ENCODE results near the gene SEMA3G. TPM values are rescaled to one million over a fixed set of nuclear protein-coding genes. Genes with fewer than 3 reads are reported as not detected.

The SEMA3G gene
- total and polyA plus RNA-seq, 2 donors from 2014 or later = 25.7 to 28.2 TPM

- peak in 1 of 5 donors; percentile 39 for DNase-seq
- no peak overlapping the region for H3K4me3 ChIP-seq (ENCODE audit: low read length in 3 of 3)
These were observed 4.7 kb downstream of the SEMA3G start for GRCh38 chr3:52440249-52440551.

GRCh38 chr3:52439426-52440248, 5.3 kb downstream of the SEMA3G start:
- peak in 1 of 5 donors; percentile 55 for DNase-seq
- TF ChIP-seq CTCF (IDR thresholded peaks at IDR 0.05; ENCODE audit: borderline replicate concordance, extremely low read depth, insufficient read depth) = no peak
- H3K4me3 ChIP-seq (ENCODE audit: low read length in 3 of 3) = no peak overlapping the region

More at GRCh38 chr3:52440249-52440551, 4.7 kb downstream of the SEMA3G start:
- H3K4me1 ChIP-seq (ENCODE audit: control insufficient read depth in 2 of 3, insufficient read depth in 2 of 3, low read depth in 1 of 3, low read length in 3 of 3) = peaks cover 0 to 9% (median 0%) of the 10 kb centered on the region in 3 donors
- no peak for FAIRE-seq
- H3K27ac ChIP-seq (ENCODE audit: low read depth in 2 of 2, low read length in 2 of 2) = no peak overlapping the region
- no peak overlapping the region for H3K9ac ChIP-seq (ENCODE audit: low read length in 3 of 3)
- TF ChIP-seq CTCF (IDR thresholded peaks at IDR 0.05; ENCODE audit: borderline replicate concordance, extremely low read depth, insufficient read depth) = no peak
- no peaks in the 10 kb centered on the region for H3K9me3 ChIP-seq (ENCODE audit: control insufficient read depth in 2 of 3, insufficient read depth in 1 of 3, low read length in 3 of 3)
- no peaks in the 10 kb centered on the region for H3K27me3 ChIP-seq (ENCODE audit: control insufficient read depth, insufficient read depth, low read length)
- intact Hi-C loops (cut with DNase I) = no loop called here
- no peaks in the 10 kb centered on the region for H3K36me3 ChIP-seq (ENCODE audit: control insufficient read depth in 2 of 3, insufficient read depth in 3 of 3, low read length in 3 of 3)

GRCh38 chr3:52438579-52439425, 6.1 kb downstream of the SEMA3G start:
- intact Hi-C loops (cut with DNase I) = no loop called here
- H3K36me3 ChIP-seq (ENCODE audit: control insufficient read depth in 2 of 3, insufficient read depth in 3 of 3, low read length in 3 of 3) = no peaks in the 10 kb centered on the region
- no peak overlapping the region for H3K27ac ChIP-seq (ENCODE audit: low read depth in 2 of 2, low read length in 2 of 2)
- no peak for FAIRE-seq
- H3K4me1 ChIP-seq (ENCODE audit: control insufficient read depth in 2 of 3, insufficient read depth in 2 of 3, low read depth in 1 of 3, low read length in 3 of 3) = no peaks in the 10 kb centered on the region
- no peaks in the 10 kb centered on the region for H3K27me3 ChIP-seq (ENCODE audit: control insufficient read depth, insufficient read depth, low read length)
- no peak for TF ChIP-seq CTCF (IDR thresholded peaks at IDR 0.05; ENCODE audit: borderline replicate concordance, extremely low read depth, insufficient read depth)
- H3K9me3 ChIP-seq (ENCODE audit: control insufficient read depth in 2 of 3, insufficient read depth in 1 of 3, low read length in 3 of 3) = no peaks in the 10 kb centered on the region
- H3K4me3 ChIP-seq (ENCODE audit: low read length in 3 of 3) = no peak overlapping the region
- no peak overlapping the region for H3K9ac ChIP-seq (ENCODE audit: low read length in 3 of 3)
- DNase-seq = no peak

More at GRCh38 chr3:52439426-52440248, 5.3 kb downstream of the SEMA3G start:
- H3K36me3 ChIP-seq (ENCODE audit: control insufficient read depth in 2 of 3, insufficient read depth in 3 of 3, low read length in 3 of 3) = no peaks in the 10 kb centered on the region
- H3K4me1 ChIP-seq (ENCODE audit: control insufficient read depth in 2 of 3, insufficient read depth in 2 of 3, low read depth in 1 of 3, low read length in 3 of 3) = peaks cover 0 to 4% (median 0%) of the 10 kb centered on the region in 3 donors
- no peak for FAIRE-seq
- H3K27ac ChIP-seq (ENCODE audit: low read depth in 2 of 2, low read length in 2 of 2) = no peak overlapping the region
- intact Hi-C loops (cut with DNase I) = no loop called here
- H3K27me3 ChIP-seq (ENCODE audit: control insufficient read depth, insufficient read depth, low read length) = no peaks in the 10 kb centered on the region
- H3K9ac ChIP-seq (ENCODE audit: low read length in 3 of 3) = no peak overlapping the region
- no peaks in the 10 kb centered on the region for H3K9me3 ChIP-seq (ENCODE audit: control insufficient read depth in 2 of 3, insufficient read depth in 1 of 3, low read length in 3 of 3)

All from kidney (tissue), 14 donors.